HEK293 (cell line): ENCODE measurements around the gene CFAP221.

Source experiments
- CTCF ChIA-PET: fragments of 350-600 bp; formaldehyde crosslinking; extraction: SDS; loops from one replicate; lab custom pipeline; 2021; ENCODE audit warnings: antibody characterized with exemption; lab: Yijun Ruan, JAX
- POLR2A ChIA-PET: fragments of 300-600 bp; formaldehyde crosslinking; extraction: SDS; loops from one replicate; lab custom pipeline; 2020; ENCODE audit warnings: antibody characterized with exemption, inconsistent platforms; lab: Yijun Ruan, JAX
- H3K27ac ChIP-seq: fragments of 200-500 bp; sonication (Bioruptor generic); 2 replicates; pipeline ENCODE4 v1.5.1; 2014; ENCODE audit warnings: low read depth, low read length, control low read depth, inconsistent platforms; ENCODE audit errors: extremely low read depth
- H3K36me3 ChIP-seq, 2 experiments: fragments of 200-500 bp in 1 of 2; sonication (Bioruptor generic) in 1 of 2; 1 replicate in 1 of 2; 2 replicates in 1 of 2; pipeline ENCODE4 v1.5.1; 2014 to 2017; ENCODE audit warnings: inconsistent platforms in 2 of 2, low read length in 2 of 2; ENCODE audit not compliant: control insufficient read depth in 2 of 2, insufficient read depth in 1 of 2
- H3K4me1 ChIP-seq: fragments of 200-500 bp; sonication (Bioruptor generic); 2 replicates; pipeline ENCODE4 v1.5.1; 2014; ENCODE audit warnings: mild to moderate bottlenecking, low read length, inconsistent platforms; ENCODE audit not compliant: control insufficient read depth, insufficient read depth
- H3K4me3 ChIP-seq: 2 replicates; pipeline ENCODE4 v1.5.1; 2011; ENCODE audit warnings: low read depth, mild to moderate bottlenecking, control low read depth, low read length, moderate library complexity
- H3K9me3 ChIP-seq: fragments of 200-500 bp; sonication (Bioruptor generic); 2 replicates; pipeline ENCODE4 v1.5.1; 2014; ENCODE audit warnings: low read depth, low read length, inconsistent platforms; ENCODE audit not compliant: control insufficient read depth, insufficient read depth
- KLF16 ChIP-seq: fragments of 450-650 bp; formaldehyde crosslinking; IDR thresholded peaks from 2 replicates; pipeline ENCODE4 v1.5.1; 2017; ENCODE audit warnings: missing biosample characterization, missing genetic modification characterization
- RBAK ChIP-seq: fragments of 450-650 bp; formaldehyde crosslinking; IDR thresholded peaks from 2 replicates; pipeline ENCODE4 v1.5.1; 2016; ENCODE audit warnings: missing biosample characterization, missing genetic modification characterization
- SP3 ChIP-seq: fragments of 450-650 bp; formaldehyde crosslinking; IDR thresholded peaks from 2 replicates; pipeline ENCODE4 v1.5.1; 2016; ENCODE audit warnings: missing biosample characterization, missing genetic modification characterization
- ZBTB48 ChIP-seq: fragments of 450-650 bp; formaldehyde crosslinking; IDR thresholded peaks from 2 replicates; pipeline ENCODE4 v1.5.1; 2016; ENCODE audit warnings: missing biosample characterization, missing genetic modification characterization
- ZEB2 ChIP-seq: fragments of 450-650 bp; formaldehyde crosslinking; IDR thresholded peaks from 2 replicates; pipeline ENCODE4 v1.5.1; 2016; ENCODE audit warnings: missing biosample characterization, missing genetic modification characterization
- ZFP37 ChIP-seq: fragments of 450-650 bp; formaldehyde crosslinking; IDR thresholded peaks from 2 replicates; pipeline ENCODE4 v1.5.1; 2016; ENCODE audit warnings: missing biosample characterization, missing genetic modification characterization
- ZNF121 ChIP-seq: fragments of 450-650 bp; formaldehyde crosslinking; IDR thresholded peaks from 2 replicates; pipeline ENCODE4 v1.5.1; 2016; ENCODE audit warnings: missing biosample characterization, missing genetic modification characterization
- ZNF133 ChIP-seq: fragments of 450-650 bp; formaldehyde crosslinking; IDR thresholded peaks from 2 replicates; pipeline ENCODE4 v1.5.1; 2016; ENCODE audit warnings: missing biosample characterization, missing genetic modification characterization
- ZNF157 ChIP-seq: fragments of 450-650 bp; formaldehyde crosslinking; IDR thresholded peaks from 2 replicates; pipeline ENCODE4 v1.5.1; 2016; ENCODE audit warnings: missing biosample characterization, missing genetic modification characterization
- ZNF16 ChIP-seq: fragments of 450-650 bp; formaldehyde crosslinking; IDR thresholded peaks from 2 replicates; pipeline ENCODE4 v1.5.1; 2016; ENCODE audit warnings: low read depth, missing biosample characterization, missing genetic modification characterization
- ZNF214 ChIP-seq: fragments of 450-650 bp; formaldehyde crosslinking; IDR thresholded peaks from 2 replicates; pipeline ENCODE4 v1.5.1; 2017; ENCODE audit warnings: missing biosample characterization, mild to moderate bottlenecking, missing genetic modification characterization, borderline replicate concordance
- ZNF302 ChIP-seq: fragments of 450-650 bp; formaldehyde crosslinking; IDR thresholded peaks from 2 replicates; pipeline ENCODE4 v1.5.1; 2016; ENCODE audit warnings: missing biosample characterization, missing genetic modification characterization, low read depth
- ZNF324 ChIP-seq: fragments of 450-650 bp; formaldehyde crosslinking; IDR thresholded peaks from 2 replicates; pipeline ENCODE4 v1.5.1; 2016; ENCODE audit warnings: missing biosample characterization, missing genetic modification characterization
- ZNF335 ChIP-seq: fragments of 450-650 bp; formaldehyde crosslinking; conservative IDR thresholded peaks from 2 replicates; pipeline ENCODE4 v1.5.1; 2016; ENCODE audit warnings: missing biosample characterization, missing genetic modification characterization
- ZNF366 ChIP-seq: fragments of 450-650 bp; formaldehyde crosslinking; conservative IDR thresholded peaks from 2 replicates; pipeline ENCODE4 v1.5.1; 2016; ENCODE audit warnings: missing biosample characterization, missing genetic modification characterization
- ZNF391 ChIP-seq: fragments of 450-650 bp; formaldehyde crosslinking; IDR thresholded peaks from 2 replicates; pipeline ENCODE4 v1.5.1; 2016; ENCODE audit warnings: low read depth, missing biosample characterization, missing genetic modification characterization, borderline replicate concordance
- ZNF473 ChIP-seq: fragments of 450-650 bp; formaldehyde crosslinking; IDR thresholded peaks from 2 replicates; pipeline ENCODE4 v1.5.1; 2017; ENCODE audit warnings: missing biosample characterization, missing genetic modification characterization
- ZNF514 ChIP-seq: fragments of 450-650 bp; formaldehyde crosslinking; IDR thresholded peaks from 2 replicates; pipeline ENCODE4 v1.5.1; 2016; ENCODE audit warnings: missing biosample characterization, missing genetic modification characterization
- ZNF529 ChIP-seq: fragments of 450-650 bp; formaldehyde crosslinking; IDR thresholded peaks from 2 replicates; pipeline ENCODE4 v1.5.1; 2017; ENCODE audit warnings: missing genetic modification characterization, missing biosample characterization; ENCODE audit not compliant: insufficient replicate concordance
- ZNF544 ChIP-seq: fragments of 450-650 bp; formaldehyde crosslinking; IDR thresholded peaks from 2 replicates; pipeline ENCODE4 v1.5.0; 2017; ENCODE audit warnings: missing biosample characterization, missing genetic modification characterization
- TF ChIP-seq, protein P1 (sequence below): fragments of 450-650 bp; formaldehyde crosslinking; IDR thresholded peaks from 2 replicates; pipeline ENCODE4 v1.5.1; 2016; ENCODE audit warnings: missing biosample characterization, missing genetic modification characterization
- TF ChIP-seq, protein P2 (sequence below): fragments of 450-650 bp; formaldehyde crosslinking; IDR thresholded peaks from 2 replicates; pipeline ENCODE4 v1.5.1; 2016; ENCODE audit warnings: missing biosample characterization, missing genetic modification characterization
- TF ChIP-seq, protein P3 (sequence below): fragments of 450-650 bp; formaldehyde crosslinking; IDR thresholded peaks from 2 replicates; pipeline ENCODE4 v1.5.1; 2016; ENCODE audit warnings: missing biosample characterization, missing genetic modification characterization
- TF ChIP-seq, protein P4 (sequence below): fragments of 450-650 bp; formaldehyde crosslinking; IDR thresholded peaks from 2 replicates; pipeline ENCODE4 v1.5.1; 2017; ENCODE audit warnings: missing biosample characterization, missing genetic modification characterization
- TF ChIP-seq, protein P5 (sequence below): fragments of 450-650 bp; formaldehyde crosslinking; IDR thresholded peaks from 2 replicates; pipeline ENCODE4 v1.5.1; 2016; ENCODE audit warnings: missing biosample characterization, missing genetic modification characterization, low read depth

The CFAP221 gene

DNA sequence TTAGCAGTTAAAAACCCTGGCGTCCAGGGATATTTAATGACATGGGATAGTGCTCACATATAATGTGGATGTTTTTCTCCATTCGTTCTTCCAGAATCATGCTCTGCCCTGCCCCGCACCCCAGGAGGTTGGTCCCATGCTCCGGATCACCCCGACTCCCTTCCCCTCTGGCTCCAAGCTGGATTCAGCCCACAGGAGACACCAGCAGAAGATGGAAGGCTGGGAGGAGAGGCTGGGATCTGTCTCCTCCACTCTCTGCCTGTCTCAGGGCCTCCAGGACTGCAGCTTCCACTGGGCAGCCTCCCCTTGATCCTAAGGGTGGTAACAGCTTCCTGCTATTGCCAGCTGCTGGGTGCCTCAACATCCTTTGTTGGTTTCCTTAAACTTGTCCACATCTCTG lies 159.3 kb downstream of the CFAP221 start:
- ChIA-PET POLR2A (interaction anchor here (1.0 kb wide), 1 partner anchor 25 kb away, joined by 3 read pairs; the partner anchor contains the start of gene TMEM177), CTCF (interaction anchor here (0.6 to 1.5 kb wide), 31 partner anchors 10 to 607 kb away, joined by 3 to 20 read pairs (median 4); partner anchors contain the start of gene PTPN4)
- TF ChIP-seq, protein P1, sequence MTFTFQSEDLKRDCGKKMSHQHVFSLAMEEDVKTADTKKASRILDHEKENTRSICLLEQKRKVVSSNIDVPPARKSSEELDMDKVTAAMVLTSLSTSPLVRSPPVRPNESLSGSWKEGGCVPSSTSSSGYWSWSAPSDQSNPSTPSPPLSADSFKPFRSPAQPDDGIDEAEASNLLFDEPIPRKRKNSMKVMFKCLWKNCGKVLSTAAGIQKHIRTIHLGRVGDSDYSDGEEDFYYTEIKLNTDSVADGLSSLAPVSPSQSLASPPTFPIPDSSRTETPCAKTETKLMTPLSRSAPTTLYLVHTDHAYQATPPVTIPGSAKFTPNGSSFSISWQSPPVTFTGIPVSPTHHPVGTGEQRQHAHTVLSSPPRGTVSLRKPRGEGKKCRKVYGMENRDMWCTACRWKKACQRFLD (tag by site-specific recombination): no peak
- TF ChIP-seq ZNF121 (tag by site-specific recombination): no peak
- TF ChIP-seq KLF16 (tag by site-specific recombination): no peak
- TF ChIP-seq, protein P2, sequence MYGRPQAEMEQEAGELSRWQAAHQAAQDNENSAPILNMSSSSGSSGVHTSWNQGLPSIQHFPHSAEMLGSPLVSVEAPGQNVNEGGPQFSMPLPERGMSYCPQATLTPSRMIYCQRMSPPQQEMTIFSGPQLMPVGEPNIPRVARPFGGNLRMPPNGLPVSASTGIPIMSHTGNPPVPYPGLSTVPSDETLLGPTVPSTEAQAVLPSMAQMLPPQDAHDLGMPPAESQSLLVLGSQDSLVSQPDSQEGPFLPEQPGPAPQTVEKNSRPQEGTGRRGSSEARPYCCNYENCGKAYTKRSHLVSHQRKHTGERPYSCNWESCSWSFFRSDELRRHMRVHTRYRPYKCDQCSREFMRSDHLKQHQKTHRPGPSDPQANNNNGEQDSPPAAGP: no peak
- no peak for TF ChIP-seq ZNF133
- TF ChIP-seq ZNF214 (tag by site-specific recombination): no peak
- no peak for TF ChIP-seq ZNF473 (tag by site-specific recombination)
- TF ChIP-seq, protein P3, sequence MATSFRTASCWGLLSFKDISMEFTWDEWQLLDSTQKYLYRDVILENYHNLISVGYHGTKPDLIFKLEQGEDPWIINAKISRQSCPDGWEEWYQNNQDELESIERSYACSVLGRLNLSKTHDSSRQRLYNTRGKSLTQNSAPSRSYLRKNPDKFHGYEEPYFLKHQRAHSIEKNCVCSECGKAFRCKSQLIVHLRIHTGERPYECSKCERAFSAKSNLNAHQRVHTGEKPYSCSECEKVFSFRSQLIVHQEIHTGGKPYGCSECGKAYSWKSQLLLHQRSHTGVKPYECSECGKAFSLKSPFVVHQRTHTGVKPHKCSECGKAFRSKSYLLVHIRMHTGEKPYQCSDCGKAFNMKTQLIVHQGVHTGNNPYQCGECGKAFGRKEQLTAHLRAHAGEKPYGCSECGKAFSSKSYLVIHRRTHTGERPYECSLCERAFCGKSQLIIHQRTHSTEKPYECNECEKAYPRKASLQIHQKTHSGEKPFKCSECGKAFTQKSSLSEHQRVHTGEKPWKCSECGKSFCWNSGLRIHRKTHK: no peak
- TF ChIP-seq ZNF335: no peak
- TF ChIP-seq, protein P4, sequence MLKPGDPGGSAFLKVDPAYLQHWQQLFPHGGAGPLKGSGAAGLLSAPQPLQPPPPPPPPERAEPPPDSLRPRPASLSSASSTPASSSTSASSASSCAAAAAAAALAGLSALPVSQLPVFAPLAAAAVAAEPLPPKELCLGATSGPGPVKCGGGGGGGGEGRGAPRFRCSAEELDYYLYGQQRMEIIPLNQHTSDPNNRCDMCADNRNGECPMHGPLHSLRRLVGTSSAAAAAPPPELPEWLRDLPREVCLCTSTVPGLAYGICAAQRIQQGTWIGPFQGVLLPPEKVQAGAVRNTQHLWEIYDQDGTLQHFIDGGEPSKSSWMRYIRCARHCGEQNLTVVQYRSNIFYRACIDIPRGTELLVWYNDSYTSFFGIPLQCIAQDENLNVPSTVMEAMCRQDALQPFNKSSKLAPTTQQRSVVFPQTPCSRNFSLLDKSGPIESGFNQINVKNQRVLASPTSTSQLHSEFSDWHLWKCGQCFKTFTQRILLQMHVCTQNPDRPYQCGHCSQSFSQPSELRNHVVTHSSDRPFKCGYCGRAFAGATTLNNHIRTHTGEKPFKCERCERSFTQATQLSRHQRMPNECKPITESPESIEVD (tag by site-specific recombination): no peak
- Histone ChIP-seq H3K9me3 (no peaks in the 10 kb centered on the region), H3K36me3 (no peaks in the 10 kb centered on the region), H3K4me1 (no peaks in the 10 kb centered on the region), H3K4me3 (no peak overlapping the region), H3K27ac (no peak overlapping the region)

DNA sequence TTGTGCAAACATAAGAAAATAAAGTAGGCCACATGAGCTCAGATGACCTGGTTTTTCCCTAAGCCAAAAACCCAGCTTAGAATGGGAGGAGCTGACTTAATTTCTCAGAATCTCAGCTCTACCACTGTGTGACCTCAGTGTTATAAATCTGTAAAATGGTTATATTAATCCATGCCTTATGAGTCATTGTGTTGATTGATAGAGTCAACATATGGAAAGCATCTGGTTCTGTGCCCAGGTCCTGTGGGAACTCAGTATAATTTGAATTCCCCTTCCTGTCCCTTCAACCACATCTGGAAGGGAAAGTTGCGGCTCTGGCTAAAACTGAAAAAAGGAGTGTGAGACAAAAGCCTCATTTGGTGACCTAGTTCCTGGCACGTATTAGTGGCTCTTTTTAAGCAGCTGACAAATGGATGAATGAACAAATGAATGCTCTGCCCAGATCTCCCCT lies 160.4 kb downstream of the CFAP221 start:
- Histone ChIP-seq H3K4me3 (no peak overlapping the region), H3K27ac (no peak overlapping the region), H3K9me3 (no peaks in the 10 kb centered on the region), H3K36me3 (no peaks in the 10 kb centered on the region), H3K4me1 (no peaks in the 10 kb centered on the region)
- ChIA-PET CTCF (interaction anchor here (0.6 to 1.8 kb wide), 7 partner anchors 12 to 1300 kb away, joined by 3 to 6 read pairs (median 4); no protein-coding TSS in a partner anchor), POLR2A (no interaction called here)
- TF ChIP-seq ZEB2 (tag by site-specific recombination) (no peak), ZBTB48 (no peak), ZNF366 (tag by site-specific recombination) (no peak), ZNF16 (tag by site-specific recombination) (no peak), ZFP37 (tag by site-specific recombination) (no peak), ZNF391 (tag by site-specific recombination) (no peak), ZNF544 (tag by site-specific recombination) (no peak), ZNF302 (no peak), ZNF529 (no peak), ZNF324 (no peak), ZNF157 (tag by site-specific recombination) (no peak), ZNF514 (tag by site-specific recombination) (no peak), ZNF121 (tag by site-specific recombination) (no peak), RBAK (tag by site-specific recombination) (no peak), SP3 (tag by site-specific recombination) (no peak)
- TF ChIP-seq, protein P4 (tag by site-specific recombination): no peak
- TF ChIP-seq, protein P5, sequence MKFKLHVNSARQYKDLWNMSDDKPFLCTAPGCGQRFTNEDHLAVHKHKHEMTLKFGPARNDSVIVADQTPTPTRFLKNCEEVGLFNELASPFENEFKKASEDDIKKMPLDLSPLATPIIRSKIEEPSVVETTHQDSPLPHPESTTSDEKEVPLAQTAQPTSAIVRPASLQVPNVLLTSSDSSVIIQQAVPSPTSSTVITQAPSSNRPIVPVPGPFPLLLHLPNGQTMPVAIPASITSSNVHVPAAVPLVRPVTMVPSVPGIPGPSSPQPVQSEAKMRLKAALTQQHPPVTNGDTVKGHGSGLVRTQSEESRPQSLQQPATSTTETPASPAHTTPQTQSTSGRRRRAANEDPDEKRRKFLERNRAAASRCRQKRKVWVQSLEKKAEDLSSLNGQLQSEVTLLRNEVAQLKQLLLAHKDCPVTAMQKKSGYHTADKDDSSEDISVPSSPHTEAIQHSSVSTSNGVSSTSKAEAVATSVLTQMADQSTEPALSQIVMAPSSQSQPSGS (tag by site-specific recombination): no peak
